ENCODE measurements around the gene SOD1. TPM values are rescaled to one million over a fixed set of nuclear protein-coding genes. Genes with fewer than 3 reads are reported as not detected.

SOD1 gene
- total RNA-seq, 4 donors from 2014 or later, result 237 to 410 (median 328) TPM

DNA sequence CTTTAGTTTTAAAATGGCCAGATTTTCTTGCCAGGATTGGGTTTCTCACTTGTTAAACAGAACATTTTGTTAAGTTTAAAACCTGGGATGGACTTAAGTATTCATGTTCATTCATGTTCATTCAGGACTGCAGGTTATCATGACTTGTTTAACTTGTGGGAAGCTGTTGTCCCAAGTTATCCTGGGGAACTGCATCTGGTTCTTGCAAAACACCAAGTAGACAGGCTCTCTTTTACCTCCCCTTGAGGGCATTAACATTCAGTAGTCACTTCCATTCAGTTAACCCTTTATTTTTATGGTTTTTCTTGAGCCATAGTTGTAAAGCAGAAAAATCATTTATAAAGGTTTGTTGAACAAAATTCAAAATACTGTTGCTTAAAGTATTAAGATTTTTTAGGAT, 8.1 kb downstream of the SOD1 start:
- no peak for TF ChIP-seq CTCF (IDR thresholded peaks at IDR 0.05; ENCODE audit: low read depth)

- no peak for TF ChIP-seq CTCF (IDR thresholded peaks at IDR 0.05; ENCODE audit: low read depth)
Measured at GRCh38 chr21:31668651-31669491, 9.4 kb downstream of the SOD1 start.

DNA sequence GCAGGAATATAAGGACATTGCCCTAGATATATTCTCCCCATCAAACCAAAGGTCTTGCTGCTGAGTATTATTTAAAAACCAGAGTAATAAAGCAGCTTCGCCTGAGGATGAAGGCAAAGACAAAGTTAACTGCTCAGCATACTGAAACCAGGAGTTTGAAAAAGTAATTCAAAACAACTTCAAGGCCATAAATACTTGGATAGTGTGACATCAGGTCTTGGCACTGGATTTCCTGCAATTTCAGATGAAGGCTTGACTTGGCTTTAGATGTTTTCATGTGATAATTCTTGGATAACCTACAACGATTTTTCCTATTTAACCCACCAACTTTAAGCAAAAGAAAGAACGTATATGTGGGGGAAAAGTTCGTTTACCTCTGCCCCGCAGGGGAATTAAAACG, 10.6 kb downstream of the SOD1 start:
- TF ChIP-seq CTCF (IDR thresholded peaks at IDR 0.05; ENCODE audit: low read depth), result no peak

- TF ChIP-seq CTCF (IDR thresholded peaks at IDR 0.05; ENCODE audit: low read depth), result no peak
Measured at GRCh38 chr21:31671146-31671716, 11.7 kb downstream of the SOD1 start.

DNA sequence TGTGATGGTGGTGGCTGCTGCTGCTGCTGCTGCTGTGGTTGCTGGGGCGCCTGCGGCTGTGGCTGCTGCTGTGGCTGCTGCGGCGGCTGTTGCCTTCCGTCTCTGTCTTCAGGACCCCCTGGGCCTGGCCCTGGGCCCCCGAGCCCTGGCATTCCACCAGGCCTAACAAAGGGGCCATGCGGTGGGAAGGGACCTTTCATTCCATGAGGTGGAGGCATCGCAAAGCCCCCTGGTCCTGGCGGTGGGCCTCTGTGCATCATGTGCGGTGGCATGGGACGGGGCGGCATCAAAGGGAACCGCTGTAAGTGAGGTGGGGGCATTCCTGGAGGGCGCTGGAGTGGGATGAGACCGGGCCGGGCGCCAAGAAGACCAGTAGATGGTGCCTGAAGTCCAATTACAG, 12.4 kb downstream of the SOD1 start:
- TF ChIP-seq CTCF (IDR thresholded peaks at IDR 0.05; ENCODE audit: low read depth), result no peak

GRCh38 chr21:31673321-31673912, 13.9 kb downstream of the SOD1 start:
- TF ChIP-seq CTCF (IDR thresholded peaks at IDR 0.05; ENCODE audit: low read depth), result no peak

DNA sequence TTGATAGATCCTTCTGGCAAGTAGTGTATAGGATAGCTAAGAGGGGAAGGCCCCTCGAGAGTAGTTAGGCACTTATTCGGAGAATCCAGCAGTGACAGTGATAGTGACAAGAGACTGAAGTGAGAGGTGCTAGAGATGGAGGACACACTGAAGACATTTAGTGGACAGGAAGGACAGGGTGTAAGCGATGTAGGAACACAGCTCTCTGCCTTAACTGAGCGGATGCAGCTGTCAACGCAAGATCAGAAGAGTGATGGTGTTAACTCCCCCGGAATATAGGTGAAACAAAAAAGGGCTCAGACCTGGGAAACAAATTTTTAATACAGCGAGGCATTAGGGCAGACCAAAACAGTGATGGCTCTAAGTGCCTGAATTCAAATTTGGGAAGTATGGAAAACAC, 15.8 kb downstream of the SOD1 start:
- TF ChIP-seq CTCF (IDR thresholded peaks at IDR 0.05; ENCODE audit: low read depth), result no peak

Measured in subcutaneous adipose tissue (tissue), 4 donors.